Fibroblast of villous mesenchyme (primary cell): ENCODE measurements around the gene B4GALNT3. TPM values are rescaled to one million over a fixed set of nuclear protein-coding genes. Genes with fewer than 3 reads are reported as not detected.
"Not testable (repeated sequence)": the region's sequence is repeated elsewhere in the genome, so short reads cannot be mapped to it uniquely, and the experiment has no call there.

Experiments
- DNase-seq: peaks from one replicate; pipeline ENCODE4 v3.0.0-alpha.2; 2010; ENCODE audit warnings: low read depth
- H3K4me3 ChIP-seq: 2 replicates; pipeline ENCODE4 v1.5.1; 2011; ENCODE audit warnings: low read depth, mild to moderate bottlenecking, low read length
- CTCF ChIP-seq: IDR thresholded peaks from 2 replicates; pipeline ENCODE4 v1.5.1; 2012; ENCODE audit warnings: low read depth, mild to moderate bottlenecking, low read length; ENCODE audit not compliant: insufficient read depth
- total RNA-seq: library from RNA; depleted of rRNA; stranded (reverse); fragments of >200 nt; gene quantifications from 2 replicates; pipeline ENCODE4 v1.2.3, GENCODE V29; 2012

Gene B4GALNT3
- under 0.01 TPM in 2 replicates for total RNA-seq

GRCh38 chr12:459430-460258 lies at the start of gene B4GALNT3:
TSS of gene B4GALNT3 (plus strand) at chr12:459939. CDS start at chr12:460377, 438 bp downstream.
- peak within 1 kb of the TSS; percentile 44 for H3K4me3 ChIP-seq
- DNase-seq = peak; percentile 24
- TF ChIP-seq CTCF = no peak

DNA sequence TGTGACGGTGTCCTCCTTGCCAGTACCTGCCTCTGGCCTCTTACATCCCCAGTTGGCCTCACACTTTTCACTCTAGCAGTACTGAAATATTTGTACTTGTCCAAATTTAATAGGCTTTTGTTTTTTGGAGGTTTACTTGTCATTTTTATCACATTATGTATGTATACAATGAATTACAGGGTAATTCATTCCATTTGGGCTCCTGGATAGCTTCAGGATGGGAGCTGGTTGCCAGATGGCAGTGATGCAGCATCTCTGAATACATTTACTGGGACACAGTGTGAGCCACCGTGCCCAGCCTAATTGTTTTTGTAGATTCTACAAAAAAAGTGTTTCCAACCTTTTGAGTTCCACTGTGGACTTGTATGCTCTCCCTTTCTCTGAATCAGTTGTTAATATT lies 44.9 kb upstream of the B4GALNT3 start:
- no peak for DNase-seq
- no peak for TF ChIP-seq CTCF
- no peak overlapping the region for H3K4me3 ChIP-seq

DNA sequence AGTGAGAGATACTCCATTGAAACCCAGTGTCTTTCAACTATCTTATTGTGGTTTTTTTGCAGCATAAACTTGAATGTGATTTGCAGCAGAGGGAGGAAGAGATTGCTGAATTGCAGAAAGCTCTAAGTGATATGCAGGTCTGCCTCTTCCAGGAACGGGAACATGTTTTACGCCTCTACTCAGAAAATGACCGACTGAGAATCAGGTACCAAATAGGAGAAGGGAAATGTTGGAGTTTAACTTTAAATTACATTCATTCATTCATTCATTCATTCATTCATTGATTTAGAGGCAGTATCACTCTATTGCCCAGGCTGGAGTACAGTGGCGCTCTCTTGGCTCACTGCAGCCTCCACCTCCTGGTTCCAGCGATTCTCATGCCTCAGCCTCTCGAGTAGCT lies 41.3 kb upstream of the B4GALNT3 start:
- TF ChIP-seq CTCF = no peak
- DNase-seq = no peak

GRCh38 chr12:422526-422925 lies 37.2 kb upstream of the B4GALNT3 start:
- DNase-seq = no peak
- no peak overlapping the region for H3K4me3 ChIP-seq
- TF ChIP-seq CTCF = no peak

More for the DNA sequence above, 41.3 kb upstream of the B4GALNT3 start:
- no peak overlapping the region for H3K4me3 ChIP-seq

GRCh38 chr12:435737-436136 lies 24.0 kb upstream of the B4GALNT3 start:
- not testable (repeated sequence) for H3K4me3 ChIP-seq, DNase-seq

GRCh38 chr12:442235-442884 lies 17.4 kb upstream of the B4GALNT3 start:
- H3K4me3 ChIP-seq = no peak overlapping the region
- TF ChIP-seq CTCF = peak; percentile 86
- peak; percentile 49 for DNase-seq

DNA sequence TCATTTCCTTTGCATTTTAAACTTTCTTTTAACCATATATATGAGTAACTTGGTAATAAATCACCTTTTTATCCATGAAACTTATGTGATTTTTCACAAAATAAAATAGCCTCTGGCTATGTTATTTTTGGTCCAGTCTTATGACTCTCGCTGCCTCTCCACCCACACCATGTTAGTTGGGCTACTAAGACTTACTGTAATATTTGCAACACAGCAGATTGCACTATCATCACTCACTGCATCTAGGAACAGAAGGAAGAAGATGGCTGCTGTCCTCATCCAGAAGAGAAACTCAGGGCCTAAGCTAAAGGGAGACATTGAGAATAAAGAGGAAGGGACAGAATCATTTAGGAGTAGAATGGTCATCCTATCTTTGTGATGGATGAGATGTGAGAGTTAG lies 12.6 kb upstream of the B4GALNT3 start:
- no peak overlapping the region for H3K4me3 ChIP-seq
- TF ChIP-seq CTCF = no peak
- no peak for DNase-seq
